ENCODE data around the gene NOP14. TPM values are rescaled to one million over a fixed set of nuclear protein-coding genes. Genes with fewer than 3 reads are reported as not detected.

Gene NOP14
- total RNA-seq: 14.7 TPM

GRCh38 chr4:2963175-2963965 lies at the start of gene NOP14, which contains the start of gene GRK4:
TSS of gene NOP14 (minus strand) at chr4:2963406. CDS start at chr4:2963319, 87 bp downstream.
TSS of gene GRK4 (plus strand) at chr4:2963571. CDS start at chr4:2964071, 500 bp downstream.

Other genes with a start within 250 kb of the NOP14 start
- 23.3 TPM for gene TNIP2, start 207.1 kb downstream of the NOP14 start, total RNA-seq
- 53.7 TPM for gene SH3BP2, start 170.3 kb downstream of the NOP14 start, total RNA-seq
- 282 TPM for gene ADD1, start 119.6 kb downstream of the NOP14 start, total RNA-seq
- 6.7 TPM for gene GRK4, start 165 bp upstream of the NOP14 start, total RNA-seq
- gene HTT-AS, start 111.1 kb upstream of the NOP14 start, total RNA-seq: not detected
- gene HTT, start 111.3 kb upstream of the NOP14 start, total RNA-seq: 66.5 TPM